Mesothelial cell of epicardium (in vitro differentiated cells): ENCODE data around the gene CD163L1. TPM values are rescaled to one million over a fixed set of nuclear protein-coding genes. Genes with fewer than 3 reads are reported as not detected.

Experiments used
- DNase-seq, 2 experiments: peaks; one replicate each; pipeline ENCODE4 v3.0.0; 2021; ENCODE audit warnings: low spot score in 2 of 2; ENCODE audit not compliant: unreplicated experiment in 2 of 2
- H3K27ac Mint-ChIP-seq: 2 replicates; pipeline ENCODE4 v1.8.0; 2021; ENCODE audit warnings: mixed read lengths
- H3K27me3 Mint-ChIP-seq: 2 replicates; pipeline ENCODE4 v1.8.0; 2021; ENCODE audit warnings: low read depth, mixed read lengths
- H3K36me3 Mint-ChIP-seq: 2 replicates; pipeline ENCODE4 v1.8.0; 2021; ENCODE audit warnings: mixed read lengths
- H3K4me1 Mint-ChIP-seq: 2 replicates; pipeline ENCODE4 v1.8.0; 2021; ENCODE audit warnings: mixed read lengths
- H3K4me3 Mint-ChIP-seq: 2 replicates; pipeline ENCODE4 v1.8.0; 2021; ENCODE audit warnings: mild to moderate bottlenecking, moderate library complexity, mixed read lengths
- H3K9me3 Mint-ChIP-seq: 2 replicates; pipeline ENCODE4 v1.8.0; 2021; ENCODE audit warnings: mixed read lengths
- CTCF ChIP-seq: fragments of 200-600 bp; sonication (generic); IDR thresholded peaks from one replicate; pipeline ENCODE4 v1.5.0; 2021; ENCODE audit warnings: antibody characterized with exemption; ENCODE audit not compliant: unreplicated experiment
- total RNA-seq: library from RNA; stranded (reverse); gene quantifications from 3 replicates; pipeline ENCODE4 v1.2.1, GENCODE V29; 2021

The CD163L1 gene
- total RNA-seq, 1 donor from 2014 or later: 0.11 TPM

- H3K36me3 Mint-ChIP-seq: no peaks in the 10 kb centered on the region
- no peak overlapping the region for H3K27ac Mint-ChIP-seq
- DNase-seq: no peak
- TF ChIP-seq CTCF: no peak
- no peaks in the 10 kb centered on the region for H3K4me1 Mint-ChIP-seq
- peaks cover 8% of the 10 kb centered on the region for H3K9me3 Mint-ChIP-seq
- no peak overlapping the region for H3K4me3 Mint-ChIP-seq
- peaks cover 13% of the 10 kb centered on the region for H3K27me3 Mint-ChIP-seq
Observed at GRCh38 chr12:7375145-7375543, 68.8 kb downstream of the CD163L1 start.

GRCh38 chr12:7374423-7375144 lies 69.4 kb downstream of the CD163L1 start:
- Mint-ChIP-seq H3K27me3 (peaks cover 15% of the 10 kb centered on the region), H3K4me3 (no peak overlapping the region), H3K36me3 (no peaks in the 10 kb centered on the region), H3K4me1 (no peaks in the 10 kb centered on the region), H3K27ac (no peak overlapping the region), H3K9me3 (peaks cover 8% of the 10 kb centered on the region)
- no peak for TF ChIP-seq CTCF
- no peak for DNase-seq

- no peak for DNase-seq
- Mint-ChIP-seq H3K36me3 (no peaks in the 10 kb centered on the region), H3K9me3 (peaks cover 8% of the 10 kb centered on the region), H3K27me3 (peaks cover 18% of the 10 kb centered on the region), H3K4me1 (no peaks in the 10 kb centered on the region), H3K27ac (no peak overlapping the region), H3K4me3 (no peak overlapping the region)
- no peak for TF ChIP-seq CTCF
Observed at GRCh38 chr12:7373226-7373625, 70.7 kb downstream of the CD163L1 start.

GRCh38 chr12:7369274-7369729 lies 74.7 kb downstream of the CD163L1 start:
- Mint-ChIP-seq H3K9me3 (peaks cover 8% of the 10 kb centered on the region), H3K4me3 (no peak overlapping the region), H3K27me3 (peaks cover 11% of the 10 kb centered on the region), H3K4me1 (no peaks in the 10 kb centered on the region), H3K27ac (no peak overlapping the region), H3K36me3 (no peaks in the 10 kb centered on the region)
- no peak for DNase-seq
- no peak for TF ChIP-seq CTCF

- DNase-seq: no peak
- Mint-ChIP-seq H3K9me3 (peaks cover 3% of the 10 kb centered on the region), H3K4me3 (no peak overlapping the region), H3K36me3 (no peaks in the 10 kb centered on the region), H3K27ac (no peak overlapping the region), H3K27me3 (peaks cover 8% of the 10 kb centered on the region), H3K4me1 (no peaks in the 10 kb centered on the region)
- TF ChIP-seq CTCF: no peak
Observed at GRCh38 chr12:7362734-7363133, 81.2 kb downstream of the CD163L1 start.
